ENCODE data around the gene LRRC55.

DNA sequence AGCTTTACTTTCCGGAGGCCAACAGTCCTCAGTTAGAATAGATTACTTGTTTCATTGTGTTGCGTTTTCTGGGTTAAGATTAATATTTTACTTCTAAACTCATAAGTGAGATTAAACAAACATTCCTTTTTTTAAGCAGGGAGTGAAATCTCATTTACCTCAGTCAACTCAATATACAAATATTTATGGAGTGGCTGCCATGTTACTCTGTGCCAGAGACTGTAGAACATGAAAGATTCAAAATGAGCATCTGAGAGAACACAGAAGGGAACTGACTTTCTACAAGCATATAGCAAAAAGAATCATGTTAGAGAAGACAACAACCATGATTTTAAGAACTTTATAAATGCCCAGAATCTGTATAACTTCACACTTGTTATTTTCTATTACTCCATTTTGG, 3.4 kb upstream of the LRRC55 start:
- TF ChIP-seq, protein P1, sequence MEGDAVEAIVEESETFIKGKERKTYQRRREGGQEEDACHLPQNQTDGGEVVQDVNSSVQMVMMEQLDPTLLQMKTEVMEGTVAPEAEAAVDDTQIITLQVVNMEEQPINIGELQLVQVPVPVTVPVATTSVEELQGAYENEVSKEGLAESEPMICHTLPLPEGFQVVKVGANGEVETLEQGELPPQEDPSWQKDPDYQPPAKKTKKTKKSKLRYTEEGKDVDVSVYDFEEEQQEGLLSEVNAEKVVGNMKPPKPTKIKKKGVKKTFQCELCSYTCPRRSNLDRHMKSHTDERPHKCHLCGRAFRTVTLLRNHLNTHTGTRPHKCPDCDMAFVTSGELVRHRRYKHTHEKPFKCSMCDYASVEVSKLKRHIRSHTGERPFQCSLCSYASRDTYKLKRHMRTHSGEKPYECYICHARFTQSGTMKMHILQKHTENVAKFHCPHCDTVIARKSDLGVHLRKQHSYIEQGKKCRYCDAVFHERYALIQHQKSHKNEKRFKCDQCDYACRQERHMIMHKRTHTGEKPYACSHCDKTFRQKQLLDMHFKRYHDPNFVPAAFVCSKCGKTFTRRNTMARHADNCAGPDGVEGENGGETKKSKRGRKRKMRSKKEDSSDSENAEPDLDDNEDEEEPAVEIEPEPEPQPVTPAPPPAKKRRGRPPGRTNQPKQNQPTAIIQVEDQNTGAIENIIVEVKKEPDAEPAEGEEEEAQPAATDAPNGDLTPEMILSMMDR (IDR thresholded peaks at IDR 0.05): no peak
- no peak for TF ChIP-seq EP300 (IDR thresholded peaks at IDR 0.05; ENCODE audit: low read depth)
- TF ChIP-seq POLR2AphosphoS5 (IDR thresholded peaks at IDR 0.05): no peak
- TF ChIP-seq POLR2A (IDR thresholded peaks at IDR 0.05): no peak

Measured in transverse colon (tissue), 4 donors.